HL-60 (cell line): ENCODE results near the gene BCL2L12.

Source experiments
- POLR2AphosphoS5 ChIP-seq: IDR thresholded peaks from 2 replicates; pipeline ENCODE4 v1.6.1; 2012; ENCODE audit warnings: low read depth
- TF ChIP-seq, protein P1 (sequence below): IDR thresholded peaks from one replicate; pipeline ENCODE4 v1.5.1; 2011; ENCODE audit warnings: low read length, control low read depth, inconsistent platforms; ENCODE audit not compliant: insufficient read depth
- TF ChIP-seq, protein P2 (sequence below): IDR thresholded peaks from 2 replicates; pipeline ENCODE4 v1.6.1; 2012; ENCODE audit warnings: low read depth; ENCODE audit not compliant: insufficient replicate concordance

DNA sequence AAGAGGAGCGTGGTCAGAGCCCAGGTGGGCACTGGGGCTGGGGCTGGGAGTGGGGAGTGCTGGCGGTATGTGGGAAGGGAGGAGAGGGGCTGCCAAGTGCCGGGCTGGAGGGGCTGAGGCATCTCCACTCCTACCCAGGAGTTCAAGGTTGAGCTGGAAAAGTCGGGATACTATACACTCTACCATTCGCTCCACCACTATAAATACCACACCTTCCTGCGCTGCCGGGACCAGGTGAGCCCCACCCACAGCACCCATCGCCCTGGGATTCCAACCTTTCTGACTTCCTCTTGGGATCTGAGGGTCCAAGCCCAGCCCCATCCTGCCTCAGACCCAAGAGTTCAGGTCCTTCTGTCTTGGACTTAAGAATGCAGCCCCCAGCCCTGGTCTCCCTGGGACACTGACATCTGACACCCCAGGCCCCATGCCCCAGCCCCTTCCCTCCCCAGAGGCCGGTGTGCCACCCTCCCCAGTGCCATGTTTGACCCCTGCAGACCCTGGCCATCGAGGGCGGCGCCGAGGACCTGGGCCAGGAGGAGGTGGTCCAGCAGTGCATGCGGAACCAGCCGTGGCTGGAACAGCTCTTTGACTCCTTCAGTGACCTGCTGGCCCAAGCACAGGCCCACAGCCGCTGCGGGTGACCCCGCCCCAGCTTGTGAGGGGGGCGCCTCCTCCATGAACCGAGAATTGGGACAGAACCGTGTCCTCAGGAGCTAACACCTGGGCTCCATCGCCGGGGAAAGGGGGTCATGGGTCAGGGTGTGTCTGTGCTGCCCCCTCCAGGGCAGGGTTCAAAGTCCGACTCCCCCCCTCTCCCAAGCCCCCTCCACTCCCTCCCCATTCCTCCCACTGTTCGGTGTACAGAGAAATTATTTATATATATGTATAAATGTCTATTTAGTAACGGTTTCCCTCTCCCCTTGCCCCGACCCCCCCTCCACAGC is 40.5 kb upstream of the BCL2L12 start:
- TF ChIP-seq, protein P1, sequence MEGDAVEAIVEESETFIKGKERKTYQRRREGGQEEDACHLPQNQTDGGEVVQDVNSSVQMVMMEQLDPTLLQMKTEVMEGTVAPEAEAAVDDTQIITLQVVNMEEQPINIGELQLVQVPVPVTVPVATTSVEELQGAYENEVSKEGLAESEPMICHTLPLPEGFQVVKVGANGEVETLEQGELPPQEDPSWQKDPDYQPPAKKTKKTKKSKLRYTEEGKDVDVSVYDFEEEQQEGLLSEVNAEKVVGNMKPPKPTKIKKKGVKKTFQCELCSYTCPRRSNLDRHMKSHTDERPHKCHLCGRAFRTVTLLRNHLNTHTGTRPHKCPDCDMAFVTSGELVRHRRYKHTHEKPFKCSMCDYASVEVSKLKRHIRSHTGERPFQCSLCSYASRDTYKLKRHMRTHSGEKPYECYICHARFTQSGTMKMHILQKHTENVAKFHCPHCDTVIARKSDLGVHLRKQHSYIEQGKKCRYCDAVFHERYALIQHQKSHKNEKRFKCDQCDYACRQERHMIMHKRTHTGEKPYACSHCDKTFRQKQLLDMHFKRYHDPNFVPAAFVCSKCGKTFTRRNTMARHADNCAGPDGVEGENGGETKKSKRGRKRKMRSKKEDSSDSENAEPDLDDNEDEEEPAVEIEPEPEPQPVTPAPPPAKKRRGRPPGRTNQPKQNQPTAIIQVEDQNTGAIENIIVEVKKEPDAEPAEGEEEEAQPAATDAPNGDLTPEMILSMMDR = no peak
- no peak for TF ChIP-seq POLR2AphosphoS5
- TF ChIP-seq, protein P2, sequence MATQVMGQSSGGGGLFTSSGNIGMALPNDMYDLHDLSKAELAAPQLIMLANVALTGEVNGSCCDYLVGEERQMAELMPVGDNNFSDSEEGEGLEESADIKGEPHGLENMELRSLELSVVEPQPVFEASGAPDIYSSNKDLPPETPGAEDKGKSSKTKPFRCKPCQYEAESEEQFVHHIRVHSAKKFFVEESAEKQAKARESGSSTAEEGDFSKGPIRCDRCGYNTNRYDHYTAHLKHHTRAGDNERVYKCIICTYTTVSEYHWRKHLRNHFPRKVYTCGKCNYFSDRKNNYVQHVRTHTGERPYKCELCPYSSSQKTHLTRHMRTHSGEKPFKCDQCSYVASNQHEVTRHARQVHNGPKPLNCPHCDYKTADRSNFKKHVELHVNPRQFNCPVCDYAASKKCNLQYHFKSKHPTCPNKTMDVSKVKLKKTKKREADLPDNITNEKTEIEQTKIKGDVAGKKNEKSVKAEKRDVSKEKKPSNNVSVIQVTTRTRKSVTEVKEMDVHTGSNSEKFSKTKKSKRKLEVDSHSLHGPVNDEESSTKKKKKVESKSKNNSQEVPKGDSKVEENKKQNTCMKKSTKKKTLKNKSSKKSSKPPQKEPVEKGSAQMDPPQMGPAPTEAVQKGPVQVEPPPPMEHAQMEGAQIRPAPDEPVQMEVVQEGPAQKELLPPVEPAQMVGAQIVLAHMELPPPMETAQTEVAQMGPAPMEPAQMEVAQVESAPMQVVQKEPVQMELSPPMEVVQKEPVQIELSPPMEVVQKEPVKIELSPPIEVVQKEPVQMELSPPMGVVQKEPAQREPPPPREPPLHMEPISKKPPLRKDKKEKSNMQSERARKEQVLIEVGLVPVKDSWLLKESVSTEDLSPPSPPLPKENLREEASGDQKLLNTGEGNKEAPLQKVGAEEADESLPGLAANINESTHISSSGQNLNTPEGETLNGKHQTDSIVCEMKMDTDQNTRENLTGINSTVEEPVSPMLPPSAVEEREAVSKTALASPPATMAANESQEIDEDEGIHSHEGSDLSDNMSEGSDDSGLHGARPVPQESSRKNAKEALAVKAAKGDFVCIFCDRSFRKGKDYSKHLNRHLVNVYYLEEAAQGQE = no peak
